NCI-H446 (cell line): Measurements from ENCODE around the gene ANXA4.
"Not testable (repeated sequence)": the region's sequence is repeated elsewhere in the genome, so short reads cannot be mapped to it uniquely, and the experiment has no call there.

Source experiments
- DNase-seq, 2 experiments: peaks; one replicate each; lab custom pipeline; 2025; lab: John Stamatoyannopoulos, UW

ANXA4 gene

DNA sequence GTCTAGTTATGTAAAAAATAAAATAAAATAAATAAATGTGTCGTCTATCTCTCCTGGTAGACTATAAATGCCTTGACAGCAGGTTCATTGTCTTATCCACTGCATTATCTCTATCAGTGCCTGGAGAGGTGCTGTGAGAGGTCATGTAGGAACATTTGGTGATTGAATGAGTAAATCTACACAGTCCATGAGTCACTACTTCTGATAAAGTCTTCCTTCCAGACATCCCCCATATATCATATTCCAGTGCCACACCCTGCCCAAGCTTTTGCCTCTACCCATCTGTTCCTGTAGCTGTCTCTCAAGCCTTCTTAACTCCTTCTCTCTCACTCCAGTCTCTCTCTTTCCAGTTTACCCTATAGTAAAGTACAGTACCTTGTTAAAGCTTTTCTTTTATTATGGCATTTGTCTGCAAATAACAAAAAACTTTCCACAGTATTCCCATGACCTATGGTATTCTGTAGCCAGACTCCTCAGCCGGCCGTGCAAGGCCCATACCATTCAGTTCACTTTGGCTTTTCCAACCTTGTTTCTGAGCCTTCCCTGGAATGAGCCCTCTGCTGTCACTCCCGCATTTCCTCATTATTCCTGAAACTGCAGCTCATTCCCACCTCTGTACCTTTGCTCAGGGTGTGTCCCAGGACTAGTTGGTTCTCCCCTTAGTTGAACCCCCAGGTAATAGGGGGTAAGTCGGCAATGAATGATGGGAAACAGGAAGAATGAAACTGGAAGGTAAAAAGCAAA, 37.5 kb downstream of the ANXA4 start:
- peak in 1 of 2 experiments; percentile 54 for DNase-seq

- no peak for DNase-seq
Observed at GRCh38 chr2:69780921-69781320, 39.0 kb downstream of the ANXA4 start.

GRCh38 chr2:69781321-69782248, 39.7 kb downstream of the ANXA4 start:
- DNase-seq, result no peak

- DNase-seq, result no peak
Observed at GRCh38 chr2:69784228-69784627, 42.3 kb downstream of the ANXA4 start.

DNA sequence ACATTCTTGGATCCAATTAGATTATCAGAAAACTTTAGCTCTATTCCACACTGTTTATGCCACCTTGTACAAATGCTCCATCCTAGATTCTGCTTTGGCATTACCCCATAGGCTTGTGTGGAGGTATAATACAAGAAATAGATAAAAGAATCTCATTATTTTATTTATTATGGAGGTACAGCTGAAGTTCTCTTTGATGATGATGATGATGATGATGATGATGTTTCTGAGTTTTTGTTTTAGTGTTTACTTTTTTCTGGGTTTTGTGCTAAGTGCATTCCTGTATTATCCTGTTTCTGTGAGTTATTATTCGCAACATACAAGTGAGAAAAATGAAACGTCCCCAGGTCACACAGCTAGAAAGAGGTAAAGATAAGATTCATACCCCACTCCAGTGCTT, 43.4 kb downstream of the ANXA4 start:
- no peak for DNase-seq

- DNase-seq, result no peak
Observed at GRCh38 chr2:69786052-69786560, 44.2 kb downstream of the ANXA4 start.

DNA sequence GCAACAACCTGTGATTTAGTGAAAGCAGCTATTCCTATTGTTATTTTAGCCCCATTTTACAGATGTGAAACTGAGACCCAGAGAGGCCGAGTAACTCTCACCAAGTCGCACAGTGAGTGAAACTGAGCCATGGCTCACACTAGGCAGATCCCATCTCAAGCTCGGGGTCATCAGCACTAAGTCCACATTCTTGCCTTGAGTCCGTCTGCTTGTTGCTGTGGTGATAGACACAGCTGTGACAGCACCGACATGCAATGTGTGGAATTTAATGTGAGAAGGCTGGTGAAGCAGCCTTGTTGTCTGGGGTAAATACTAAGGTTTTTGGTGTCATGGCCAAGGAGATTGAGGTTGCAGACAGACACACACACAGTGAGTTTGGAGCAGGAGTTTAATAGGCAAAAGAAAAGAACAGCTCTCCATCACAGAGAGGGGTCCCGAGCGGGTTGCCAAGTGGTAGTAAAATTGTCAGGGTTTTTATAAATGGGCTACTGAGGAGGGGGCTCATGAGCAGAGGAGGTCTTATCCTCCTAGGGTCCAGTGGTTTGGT, 47.3 kb downstream of the ANXA4 start:
- DNase-seq, result no peak

DNA sequence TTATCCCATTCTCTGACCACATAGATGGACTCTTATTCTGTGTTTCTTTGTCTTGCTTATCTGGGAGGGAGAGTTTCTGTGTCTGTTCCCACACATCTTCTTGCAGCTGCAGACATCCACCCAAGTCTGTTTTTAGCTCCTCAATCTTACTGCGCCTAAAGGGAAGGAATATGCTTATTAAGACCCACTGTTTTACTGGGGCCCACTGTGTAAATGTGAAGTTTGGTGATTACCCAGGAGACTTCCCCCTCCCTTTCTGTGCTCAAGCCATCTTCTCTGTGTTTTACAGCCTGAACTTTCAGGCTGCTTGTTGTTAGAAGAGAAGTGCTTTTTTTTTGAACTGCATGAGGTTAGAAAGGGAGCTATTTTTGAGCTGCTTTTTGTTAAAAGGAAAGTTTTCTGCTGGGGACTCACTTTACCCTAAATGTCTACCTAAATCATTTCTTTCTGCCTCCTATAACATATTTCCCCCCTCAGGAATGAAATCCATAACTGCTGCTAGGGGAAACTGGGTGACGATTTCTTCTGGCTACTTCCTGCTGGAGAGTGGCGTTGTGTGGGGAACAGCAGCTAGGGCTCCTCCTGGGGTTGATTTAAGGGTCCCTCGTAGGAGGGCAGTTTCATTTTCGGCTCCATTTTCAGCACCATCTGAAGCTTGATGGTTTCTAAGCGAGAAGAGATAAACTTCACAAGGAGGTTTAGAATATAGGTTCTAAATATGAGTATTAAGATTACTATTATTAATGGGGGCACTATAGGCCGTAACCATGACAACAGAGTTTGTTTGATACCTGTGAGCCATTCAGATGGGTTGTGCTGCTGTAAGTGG, 48.1 kb downstream of the ANXA4 start:
- no peak for DNase-seq

DNA sequence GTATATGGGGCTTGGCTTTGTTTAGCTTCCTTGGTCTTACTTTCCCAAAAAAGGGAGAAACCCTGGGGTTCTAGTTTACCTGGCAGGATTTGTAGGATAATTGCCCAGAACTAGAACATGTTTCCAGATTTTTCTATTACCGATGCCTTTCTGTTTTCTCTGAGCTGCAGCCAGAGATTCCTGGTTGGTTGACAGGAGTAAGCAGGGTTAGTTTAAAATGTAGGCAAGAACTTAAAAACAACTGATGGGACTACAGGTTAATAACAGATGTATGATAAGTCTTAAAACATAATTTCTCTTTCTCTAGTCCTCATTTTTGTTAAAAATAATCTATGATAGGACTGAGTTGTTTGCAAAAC, 48.6 kb downstream of the ANXA4 start:
- DNase-seq, result no peak

DNA sequence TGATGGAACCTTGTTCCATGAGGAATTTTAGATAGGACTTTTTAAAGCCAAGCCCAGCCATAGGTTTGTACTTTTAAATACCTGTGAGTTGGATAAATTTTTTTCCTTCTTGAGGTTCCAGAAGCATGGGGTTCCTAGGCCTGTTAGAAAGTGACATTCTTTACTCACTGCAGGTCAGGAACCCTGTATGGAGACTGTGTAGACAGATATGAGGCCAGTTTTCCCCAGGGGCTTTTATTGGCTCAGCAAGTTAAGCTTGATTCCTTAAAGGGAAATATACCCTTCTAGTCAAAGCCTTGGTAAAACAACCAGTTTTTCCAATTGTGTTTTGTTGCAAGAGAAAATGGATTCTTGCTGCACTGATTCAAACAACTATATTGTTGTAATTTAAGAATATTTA, 49.1 kb downstream of the ANXA4 start:
- DNase-seq, result peak in 1 of 2 experiments; percentile 14

DNA sequence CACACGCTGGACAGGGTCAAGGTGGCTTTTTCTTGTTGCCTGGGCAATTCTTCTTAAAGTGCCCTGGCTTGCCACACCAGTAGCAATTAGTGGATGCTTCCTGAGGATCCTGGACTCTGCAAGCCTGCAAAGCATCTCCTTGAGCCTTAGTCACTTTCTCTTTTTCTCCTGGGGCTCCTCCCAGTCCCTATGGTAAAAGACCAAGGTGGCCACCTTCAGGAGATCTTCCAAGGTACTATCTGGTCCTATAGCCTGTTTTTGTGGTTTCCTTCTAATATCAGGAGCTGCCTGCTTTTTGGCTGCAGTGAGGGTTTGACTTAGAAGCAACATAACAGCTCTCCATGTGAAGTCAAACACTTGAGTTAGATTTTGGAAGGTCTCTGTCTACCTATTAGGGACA, 54.2 kb downstream of the ANXA4 start:
- no peak for DNase-seq

- DNase-seq, result no peak
Observed at GRCh38 chr2:69797235-69797634, 55.3 kb downstream of the ANXA4 start.

GRCh38 chr2:69797836-69798289, 55.9 kb downstream of the ANXA4 start:
- no peak for DNase-seq

DNA sequence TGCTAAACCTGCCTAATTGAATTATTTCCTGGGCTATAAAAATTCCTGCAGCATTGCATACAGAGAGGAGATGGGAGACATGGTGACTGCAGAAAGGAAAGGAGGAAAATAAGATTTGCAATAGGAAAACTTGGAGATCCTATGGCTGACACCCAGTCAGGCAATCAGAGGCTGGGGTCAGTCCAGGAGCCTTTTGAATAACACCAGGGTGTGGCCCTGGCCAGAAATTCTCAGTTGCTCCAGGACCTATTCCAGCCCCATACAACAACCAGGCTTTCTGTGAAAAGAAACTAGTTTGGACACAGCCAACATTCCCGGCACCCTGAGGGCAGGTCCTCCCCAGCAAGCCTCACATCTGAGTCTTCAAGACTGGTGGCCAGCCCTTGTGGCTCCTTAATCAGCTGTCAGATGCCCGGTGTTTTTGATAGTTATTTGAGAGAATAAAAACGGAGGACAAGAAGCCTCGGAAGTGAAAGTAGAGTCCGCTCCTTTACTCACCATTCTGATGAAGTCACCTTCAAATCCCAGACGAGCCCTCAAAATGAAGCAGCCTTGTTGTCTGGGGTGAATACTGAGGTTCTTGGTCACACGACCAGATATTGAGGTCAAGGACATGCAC, 56.5 kb downstream of the ANXA4 start:
- no peak for DNase-seq

- no peak for DNase-seq
Observed at GRCh38 chr2:69798909-69799526, 57.1 kb downstream of the ANXA4 start.

GRCh38 chr2:69801745-69802290, 59.9 kb downstream of the ANXA4 start:
- DNase-seq, result no peak

GRCh38 chr2:69802781-69803367, 60.9 kb downstream of the ANXA4 start:
- DNase-seq, result not testable (repeated sequence)

GRCh38 chr2:69804416-69804815, 62.5 kb downstream of the ANXA4 start:
- DNase-seq, result no peak

GRCh38 chr2:69805887-69806286, 64.0 kb downstream of the ANXA4 start:
- no peak for DNase-seq
